HCT116 (cell line): Measurements from ENCODE around the gene TMEM260.

ENCODE experiments used
- CTCF ChIP-seq, 3 experiments: fragments of 200-600 bp in 1 of 3; sonication (generic) in 1 of 3; IDR thresholded peaks in 2 of 3; conservative IDR thresholded peaks in 1 of 3; 2 replicates each; pipeline ENCODE4 v1.5.1; 2012 to 2017; ENCODE audit warnings: low read depth in 2 of 3, low read length in 2 of 3, antibody characterized with exemption in 1 of 3, borderline replicate concordance in 1 of 3, control low read depth in 1 of 3, mild to moderate bottlenecking in 1 of 3, mixed read lengths in 1 of 3, mixed run types in 1 of 3, moderate library complexity in 1 of 3; ENCODE audit not compliant: insufficient read depth in 1 of 3
- EZH2 ChIP-seq: fragments of 200-600 bp; sonication (generic); IDR thresholded peaks from 2 replicates; pipeline ENCODE4 v1.6.1; 2017; ENCODE audit warnings: antibody characterized with exemption, mixed run types
- POLR2A ChIP-seq: IDR thresholded peaks from 2 replicates; pipeline ENCODE4 v1.7.0; 2011; ENCODE audit warnings: borderline replicate concordance; ENCODE audit not compliant: insufficient read depth, insufficient read length; ENCODE audit errors: extremely low read depth
- POLR2AphosphoS5 ChIP-seq: IDR thresholded peaks from 2 replicates; pipeline ENCODE4 v1.6.1; 2011; ENCODE audit warnings: mild to moderate bottlenecking, low read depth, low read length, moderate library complexity
- ZBTB33 ChIP-seq: IDR thresholded peaks from 2 replicates; pipeline ENCODE4 v1.6.1; 2011; ENCODE audit warnings: mild to moderate bottlenecking, low read length, moderate library complexity; ENCODE audit not compliant: insufficient replicate concordance; ENCODE audit errors: extremely low read depth
- ZNF274 ChIP-seq: fragments of 200-500 bp; sonication (Bioruptor generic); IDR thresholded peaks from 2 replicates; pipeline ENCODE4 v1.6.1; 2014; ENCODE audit warnings: mild to moderate bottlenecking, low read depth, low read length, inconsistent platforms

GRCh38 chr14:56666294-56666693, 86.7 kb downstream of the TMEM260 start:
- TF ChIP-seq POLR2A, result no peak
- TF ChIP-seq CTCF (IDR thresholded peaks at IDR 0.05 in 2 of 3, conservative IDR thresholded peaks at IDR 0.05 in 1 of 3; ENCODE audit: borderline replicate concordance in 1 of 3, insufficient read depth in 1 of 3, low read depth in 2 of 3, low read length in 2 of 3), result no peak
- no peak for TF ChIP-seq EZH2
- no peak for TF ChIP-seq ZNF274
- TF ChIP-seq POLR2AphosphoS5, result no peak
- no peak for TF ChIP-seq ZBTB33
